ENCODE measurements around the gene ACAA2.
"Not testable (repeated sequence)": the region's sequence is repeated elsewhere in the genome, so short reads cannot be mapped to it uniquely, and the experiment has no call there.

ACAA2 gene

GRCh38 chr18:49844903-49845302 is 31.6 kb upstream of the ACAA2 start:
- no peak for DNase-seq

- DNase-seq, result no peak
Observed at GRCh38 chr18:49843778-49844625, 30.7 kb upstream of the ACAA2 start.

GRCh38 chr18:49843131-49843530 is 29.8 kb upstream of the ACAA2 start:
- DNase-seq, result no peak

- DNase-seq, result no peak
Observed at GRCh38 chr18:49842656-49843055, 29.3 kb upstream of the ACAA2 start.

GRCh38 chr18:49841236-49842217 is 28.2 kb upstream of the ACAA2 start:
- DNase-seq, result no peak

GRCh38 chr18:49839012-49839411 is 25.7 kb upstream of the ACAA2 start:
- DNase-seq, result no peak

GRCh38 chr18:49838381-49838780 is 25.0 kb upstream of the ACAA2 start:
- no peak for DNase-seq

- no peak for DNase-seq
Observed at GRCh38 chr18:49837889-49838288, 24.6 kb upstream of the ACAA2 start.

- not testable (repeated sequence) for DNase-seq
Observed at GRCh38 chr18:49837316-49837835, 24.0 kb upstream of the ACAA2 start.

- no peak for DNase-seq
Observed at GRCh38 chr18:49835405-49835804, 22.1 kb upstream of the ACAA2 start.

GRCh38 chr18:49834258-49834657 is 20.9 kb upstream of the ACAA2 start:
- no peak for DNase-seq

GRCh38 chr18:49833814-49834213 is 20.5 kb upstream of the ACAA2 start:
- DNase-seq, result no peak

GRCh38 chr18:49832221-49832647 is 18.9 kb upstream of the ACAA2 start:
- no peak for DNase-seq

GRCh38 chr18:49827996-49828395 is 14.7 kb upstream of the ACAA2 start:
- DNase-seq, result no peak

- no peak for DNase-seq
Observed at GRCh38 chr18:49819823-49820671, 6.7 kb upstream of the ACAA2 start.

GRCh38 chr18:49819071-49819662 is 5.8 kb upstream of the ACAA2 start:
- DNase-seq, result no peak

- no peak for DNase-seq
Observed at GRCh38 chr18:49817947-49818346, 4.6 kb upstream of the ACAA2 start.

- DNase-seq, result no peak
Observed at GRCh38 chr18:49815927-49816326, 2.6 kb upstream of the ACAA2 start.

GRCh38 chr18:49814147-49814499 is 790 bp upstream of the ACAA2 start:
- peak; percentile 80 for DNase-seq

GRCh38 chr18:49813069-49813318 is 339 bp downstream of the ACAA2 start:
- peak; percentile 32 for DNase-seq

GRCh38 chr18:49812286-49813068 is 856 bp downstream of the ACAA2 start:
- DNase-seq, result no peak
